ENCODE measurements around the gene ARID5A.
"Not testable (repeated sequence)": the region's sequence is repeated elsewhere in the genome, so short reads cannot be mapped to it uniquely, and the experiment has no call there.

The ARID5A gene

GRCh38 chr2:96541398-96542152 lies 5.0 kb downstream of the ARID5A start:
- DNase-seq = no peak

- DNase-seq = no peak
These were observed 5.9 kb downstream of the ARID5A start for GRCh38 chr2:96542357-96542977.

- DNase-seq = no peak
These were observed 9.8 kb downstream of the ARID5A start for GRCh38 chr2:96546321-96546720.

GRCh38 chr2:96546797-96547196 lies 10.2 kb downstream of the ARID5A start:
- peak; percentile 27 for DNase-seq

- no peak for DNase-seq
These were observed 10.7 kb downstream of the ARID5A start for GRCh38 chr2:96547203-96547641.

GRCh38 chr2:96547731-96548171 lies 11.2 kb downstream of the ARID5A start:
- DNase-seq = no peak

GRCh38 chr2:96548558-96549465 lies 12.3 kb downstream of the ARID5A start:
- DNase-seq = no peak

GRCh38 chr2:96549466-96549785 lies 12.9 kb downstream of the ARID5A start:
- no peak for DNase-seq

- no peak for DNase-seq
These were observed 13.6 kb downstream of the ARID5A start for GRCh38 chr2:96549967-96550786.

GRCh38 chr2:96550787-96551604 lies 14.4 kb downstream of the ARID5A start:
- no peak for DNase-seq

GRCh38 chr2:96551605-96552314 lies 15.2 kb downstream of the ARID5A start:
- no peak for DNase-seq

GRCh38 chr2:96552315-96553175 lies 16.0 kb downstream of the ARID5A start:
- DNase-seq = no peak

GRCh38 chr2:96553176-96553956 lies 16.8 kb downstream of the ARID5A start:
- DNase-seq = no peak

GRCh38 chr2:96553957-96554292 lies 17.4 kb downstream of the ARID5A start:
- not testable (repeated sequence) for DNase-seq

GRCh38 chr2:96554293-96555145 lies 18.0 kb downstream of the ARID5A start:
- DNase-seq = peak; percentile 80

- no peak for DNase-seq
These were observed 18.6 kb downstream of the ARID5A start for GRCh38 chr2:96555146-96555610.

- DNase-seq = peak; percentile 47
These were observed 20.1 kb downstream of the ARID5A start for GRCh38 chr2:96556441-96557330.

Measured in CD4-positive, alpha-beta T cell treated with Interleukin-17A for 4 hours (primary cell).